ENCODE measurements around the gene SH3PXD2A. TPM values are rescaled to one million over a fixed set of nuclear protein-coding genes. Genes with fewer than 3 reads are reported as not detected.
"Not testable (repeated sequence)": the region's sequence is repeated elsewhere in the genome, so short reads cannot be mapped to it uniquely, and the experiment has no call there.

Gene SH3PXD2A
- total RNA-seq, 1 experiment from 2014 or later = 3.4 TPM

DNA sequence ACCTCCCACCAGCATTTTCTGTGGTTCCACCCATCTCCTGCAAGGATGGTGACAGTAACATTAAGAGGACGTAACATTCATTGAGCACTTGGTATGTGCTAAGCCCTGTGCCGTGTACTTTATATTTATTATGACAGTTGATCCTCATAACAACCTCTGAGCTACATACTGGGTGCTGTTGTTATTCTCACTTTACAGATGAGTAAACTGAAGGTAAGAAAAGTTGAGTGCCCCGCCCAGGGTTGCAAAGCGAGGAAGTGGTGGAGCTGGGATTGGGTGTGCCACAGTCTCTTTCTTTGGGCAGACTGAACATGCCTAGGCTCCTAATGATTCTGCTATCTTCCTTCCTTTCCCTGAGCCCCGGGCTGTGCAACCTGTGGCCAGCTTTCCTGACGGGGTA, 107.4 kb downstream of the SH3PXD2A start:
- no peak for DNase-seq (ENCODE audit: low read depth)

DNA sequence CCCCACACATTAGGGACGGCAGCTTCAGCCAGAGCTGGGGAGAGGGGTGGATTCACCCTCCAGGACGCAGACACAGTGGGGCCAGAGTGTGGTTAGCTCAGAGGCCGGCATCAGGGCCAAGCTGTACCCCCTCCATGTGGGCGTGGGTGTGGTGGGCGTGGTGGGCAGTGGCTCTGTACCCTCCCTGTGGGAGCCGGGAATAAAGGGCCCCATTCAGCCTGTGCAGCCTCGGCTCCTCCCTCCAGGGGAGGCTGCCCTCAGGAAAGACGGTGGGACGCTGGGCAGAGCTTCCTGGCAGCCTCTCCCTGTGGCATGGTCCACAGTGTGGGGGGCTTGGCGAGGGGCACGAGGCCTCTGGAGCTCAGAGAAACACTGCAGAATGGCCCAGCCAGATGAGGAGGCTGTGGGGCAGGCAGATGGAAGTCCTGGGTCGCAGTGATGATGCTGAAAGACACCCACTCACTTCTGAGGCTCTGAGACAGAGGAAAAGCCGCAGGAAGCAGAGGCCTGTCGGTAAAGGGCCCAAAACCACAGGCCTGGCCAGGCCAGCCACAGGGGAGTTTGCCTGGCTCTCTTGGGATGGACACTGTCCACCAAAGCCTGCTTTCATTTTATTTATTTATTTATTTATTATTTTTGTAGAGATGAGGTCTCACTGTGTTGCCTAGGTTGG, 108.0 kb downstream of the SH3PXD2A start:
- DNase-seq (ENCODE audit: low read depth) = no peak

DNA sequence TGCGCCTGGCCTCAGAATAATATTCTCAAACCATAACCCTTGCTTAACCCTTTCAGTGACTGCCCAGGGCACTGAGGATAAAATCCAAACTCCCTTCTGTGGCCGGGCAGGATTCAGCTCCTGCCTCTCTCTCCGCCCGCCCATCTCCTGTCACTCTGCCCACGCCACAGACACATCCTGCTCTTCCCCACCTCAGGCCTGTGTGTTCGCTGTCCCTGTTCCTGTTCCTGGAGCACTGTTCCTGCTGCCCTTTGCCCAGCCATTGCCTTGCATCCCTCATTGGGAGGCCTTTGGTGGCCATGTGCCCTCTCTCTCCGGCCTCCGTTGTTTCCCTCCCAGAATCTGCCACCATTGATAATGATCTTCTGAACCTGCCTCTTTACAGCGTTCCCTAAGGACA, 108.8 kb downstream of the SH3PXD2A start:
- DNase-seq (ENCODE audit: low read depth) = no peak

DNA sequence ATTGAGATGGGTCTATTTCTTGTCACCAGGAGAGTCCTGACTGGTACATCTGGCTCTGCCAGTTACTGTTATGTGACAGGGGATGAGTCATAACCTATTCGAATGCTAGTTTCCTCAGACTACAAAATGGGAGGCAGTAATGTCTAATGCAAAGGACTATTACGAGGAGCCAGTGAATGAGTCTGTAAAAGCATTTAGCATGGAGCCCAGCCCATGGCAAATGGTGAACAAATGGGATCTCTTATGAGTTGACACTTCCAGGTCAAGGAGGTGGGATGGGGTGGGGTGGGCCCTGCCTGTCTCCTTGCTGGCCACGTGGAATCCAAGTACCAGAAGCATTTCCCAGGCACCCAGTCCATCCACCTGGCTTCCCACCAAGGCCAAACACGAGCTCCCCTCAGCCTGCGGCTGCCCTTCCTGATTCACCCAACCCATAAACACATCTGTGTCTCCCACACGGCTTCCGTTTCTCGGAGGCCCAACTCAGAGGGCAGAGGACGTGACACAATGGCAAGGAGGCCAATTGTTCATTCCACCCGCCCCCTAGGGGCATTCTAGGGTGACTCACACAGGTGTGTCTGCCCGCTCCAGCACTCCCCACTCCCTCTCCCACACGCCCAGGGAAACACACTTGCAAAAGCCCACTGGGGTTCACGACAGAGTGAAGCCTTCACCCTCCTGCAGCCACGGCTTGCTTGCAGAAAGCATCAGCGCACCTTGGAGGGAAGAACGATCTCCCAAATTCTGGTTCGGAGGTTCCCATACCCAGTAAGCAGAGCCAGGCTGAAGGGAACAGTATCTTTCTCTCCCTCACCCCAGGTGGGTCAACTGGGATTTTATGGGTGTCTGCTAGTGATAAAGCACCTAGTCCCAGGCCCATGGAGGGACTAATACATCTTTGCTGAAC, 109.8 kb downstream of the SH3PXD2A start:
- peak; percentile 78 for DNase-seq (ENCODE audit: low read depth)

DNA sequence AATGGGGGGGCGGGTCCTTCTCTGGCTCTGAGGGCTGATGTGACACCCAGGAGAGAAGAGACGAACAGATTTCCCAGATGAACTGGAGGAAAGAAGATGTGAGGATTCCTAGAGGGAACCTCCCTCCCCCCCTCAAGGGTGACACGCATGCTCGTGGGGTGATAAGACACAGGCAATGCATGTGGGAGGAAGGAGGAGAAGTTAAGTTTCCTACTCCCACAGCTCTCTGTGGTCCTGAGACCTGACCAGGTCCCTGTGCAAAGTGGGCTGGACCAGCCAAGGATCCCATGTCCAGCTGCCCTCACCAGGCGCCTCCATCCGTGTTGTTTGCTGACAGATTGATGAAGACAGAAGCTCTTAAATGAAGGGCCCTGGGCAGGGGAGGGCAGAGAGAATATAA, 112.6 kb downstream of the SH3PXD2A start:
- DNase-seq (ENCODE audit: low read depth) = no peak

DNA sequence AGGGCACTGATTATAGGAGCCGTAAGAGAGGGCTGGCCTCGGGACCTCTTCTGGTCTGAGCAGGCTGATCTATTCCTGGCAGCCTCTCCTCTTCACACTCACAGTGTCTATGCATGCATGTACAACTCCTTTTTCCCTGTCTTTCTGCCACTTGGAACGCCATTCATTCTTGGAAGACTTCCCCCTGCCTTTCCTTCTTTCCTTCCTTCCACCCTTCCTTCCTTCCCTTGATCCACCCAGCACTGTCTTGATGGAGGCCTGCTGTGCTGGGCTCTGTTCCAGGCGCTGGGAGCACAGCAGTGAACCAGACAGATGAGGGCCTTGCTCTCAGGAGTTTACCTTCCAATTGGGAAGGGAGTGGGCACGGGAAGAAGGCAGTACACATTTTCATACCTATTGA, 114.8 kb downstream of the SH3PXD2A start:
- DNase-seq (ENCODE audit: low read depth) = no peak

DNA sequence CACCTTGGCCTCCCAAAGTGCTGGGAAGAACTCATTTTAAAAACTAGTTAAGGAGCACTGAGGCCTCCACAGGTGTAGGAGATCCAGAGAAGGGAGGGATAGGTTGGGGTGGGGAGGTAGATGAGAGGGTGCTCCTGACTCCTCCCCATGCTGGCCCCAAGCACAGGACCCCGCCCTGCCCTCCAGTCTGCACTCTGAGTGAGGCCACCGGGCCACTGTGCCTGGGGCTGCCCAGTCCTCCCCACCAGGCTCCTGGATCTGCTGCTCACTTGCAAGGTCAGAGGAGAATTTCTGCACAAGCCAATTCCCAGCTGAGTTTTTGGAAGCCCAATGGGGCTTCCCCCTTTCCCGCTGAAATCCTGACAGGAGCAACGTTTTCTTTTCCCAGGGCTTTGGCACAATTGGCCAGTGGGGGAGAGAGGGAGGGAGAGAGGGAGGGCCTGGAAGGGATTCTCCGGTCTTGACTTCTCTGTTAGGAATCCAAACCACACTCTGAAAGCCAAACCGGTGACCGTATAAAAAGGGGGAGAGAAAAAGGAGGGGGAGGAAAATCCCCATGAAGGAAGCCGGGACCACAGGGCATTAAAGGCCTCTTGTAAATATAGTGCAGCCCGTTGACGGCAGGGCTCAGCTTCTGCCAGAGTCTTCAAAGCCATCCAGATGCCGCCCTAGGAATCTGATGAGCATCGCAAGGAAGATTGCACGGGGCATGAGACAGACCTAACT, 116.2 kb downstream of the SH3PXD2A start:
- DNase-seq (ENCODE audit: low read depth) = peak; percentile 87

DNA sequence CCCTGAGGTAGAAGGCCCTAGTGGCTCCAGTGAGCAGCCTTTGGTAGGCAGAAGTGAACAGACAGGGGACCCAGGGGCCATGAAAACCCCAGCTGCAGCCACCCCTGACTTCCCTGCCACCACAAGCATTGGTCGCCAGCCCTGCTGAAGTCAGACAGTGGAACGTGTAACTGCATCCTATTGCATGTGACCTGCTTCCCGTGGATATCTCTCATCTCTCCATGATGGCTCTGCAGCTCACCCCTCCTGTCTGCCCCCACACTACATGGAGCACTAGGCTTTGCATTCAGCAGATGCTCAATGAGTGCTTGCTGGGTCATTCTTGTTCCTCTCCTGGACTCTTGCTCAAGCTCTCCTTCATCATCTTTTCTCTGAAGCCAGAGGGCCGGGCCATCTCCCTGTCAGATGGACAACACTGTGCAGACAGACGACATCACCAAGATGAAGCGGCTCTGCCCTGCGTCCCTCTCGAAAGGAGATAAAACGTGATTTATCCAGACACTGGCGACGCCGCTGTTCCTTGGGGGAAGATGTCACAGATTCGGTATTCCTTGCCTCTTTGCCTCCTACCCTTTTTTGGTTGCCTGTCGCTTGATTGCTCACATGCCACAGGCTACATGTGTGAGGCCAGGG, 117.5 kb downstream of the SH3PXD2A start:
- DNase-seq (ENCODE audit: low read depth) = no peak

DNA sequence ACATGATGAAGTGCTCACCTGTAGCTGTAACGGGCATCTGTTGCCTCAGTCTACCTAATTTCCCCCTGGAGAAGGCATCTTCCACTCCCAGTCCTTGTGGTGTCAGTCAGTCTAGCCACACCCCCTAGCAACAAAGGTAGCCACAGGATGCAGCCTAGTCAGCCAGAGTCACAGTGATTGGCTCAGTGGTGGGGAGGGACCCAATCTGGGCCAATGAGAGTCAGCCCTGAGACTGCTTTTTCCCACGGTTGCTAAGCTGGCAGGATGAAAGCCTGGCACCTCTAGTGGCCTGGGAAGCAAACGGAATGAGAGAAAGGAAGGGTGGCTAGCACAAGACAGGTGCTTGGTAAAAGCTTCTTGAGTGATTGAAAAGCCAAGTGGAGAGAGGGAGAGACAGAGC, 118.6 kb downstream of the SH3PXD2A start:
- peak; percentile 70 for DNase-seq (ENCODE audit: low read depth)

DNA sequence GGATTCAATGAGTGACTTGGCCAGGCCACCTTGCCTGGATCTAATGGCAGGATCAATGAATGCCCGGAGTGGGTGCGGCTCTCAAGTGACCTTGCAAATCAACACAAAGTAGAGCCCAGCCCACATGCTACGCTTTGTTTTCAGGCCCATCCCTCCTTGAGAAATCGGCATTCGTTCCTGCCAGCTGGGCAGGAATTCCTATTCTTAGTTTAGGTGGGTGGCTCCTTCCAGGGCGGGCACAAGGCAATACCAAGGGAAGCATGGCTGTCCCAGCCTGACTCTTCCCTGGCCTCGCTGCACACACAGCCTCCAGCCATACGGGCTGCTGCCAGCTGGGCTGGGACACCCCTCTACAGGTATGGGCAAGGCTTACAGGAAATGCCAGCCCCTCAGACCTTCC, 119.3 kb downstream of the SH3PXD2A start:
- DNase-seq (ENCODE audit: low read depth) = no peak

DNA sequence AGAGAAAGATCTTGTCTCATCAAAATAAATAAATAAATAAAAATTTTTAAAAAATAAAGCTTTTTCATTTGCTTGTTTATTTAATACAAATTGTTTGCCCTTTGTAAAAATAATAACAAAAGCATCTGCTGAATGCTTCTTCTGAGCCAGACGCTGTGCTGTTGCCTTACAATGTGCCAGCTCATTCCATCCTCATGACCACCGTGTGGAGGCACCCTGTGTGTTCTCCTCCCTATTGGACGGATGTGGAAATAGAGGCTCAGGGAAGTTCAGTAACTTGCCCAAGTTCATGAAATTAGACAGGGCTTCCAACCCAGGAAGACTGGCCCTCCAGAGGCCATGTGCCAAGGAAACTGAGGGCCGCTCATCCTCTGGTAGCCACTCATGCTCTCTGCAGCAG, 120.6 kb downstream of the SH3PXD2A start:
- no peak for DNase-seq (ENCODE audit: low read depth)

DNA sequence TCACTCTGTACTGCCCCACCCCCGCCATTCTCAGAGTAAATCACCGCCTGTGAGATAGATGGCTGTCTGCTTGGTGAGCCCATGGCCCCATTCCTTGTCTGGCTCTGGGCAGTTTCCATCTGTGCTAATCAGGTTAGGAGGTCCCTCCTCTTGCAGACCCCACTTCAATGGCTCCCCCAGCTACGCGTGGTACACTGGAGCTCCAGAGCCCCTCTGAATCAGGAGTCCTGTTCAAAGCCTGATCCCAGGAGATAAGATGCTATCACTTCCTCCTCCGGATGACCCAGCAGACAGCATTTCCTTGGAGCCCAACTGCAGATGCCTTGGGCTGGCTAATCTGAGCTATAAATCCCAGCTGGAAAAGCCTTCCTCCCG, 122.3 kb downstream of the SH3PXD2A start:
- DNase-seq (ENCODE audit: low read depth) = no peak

DNA sequence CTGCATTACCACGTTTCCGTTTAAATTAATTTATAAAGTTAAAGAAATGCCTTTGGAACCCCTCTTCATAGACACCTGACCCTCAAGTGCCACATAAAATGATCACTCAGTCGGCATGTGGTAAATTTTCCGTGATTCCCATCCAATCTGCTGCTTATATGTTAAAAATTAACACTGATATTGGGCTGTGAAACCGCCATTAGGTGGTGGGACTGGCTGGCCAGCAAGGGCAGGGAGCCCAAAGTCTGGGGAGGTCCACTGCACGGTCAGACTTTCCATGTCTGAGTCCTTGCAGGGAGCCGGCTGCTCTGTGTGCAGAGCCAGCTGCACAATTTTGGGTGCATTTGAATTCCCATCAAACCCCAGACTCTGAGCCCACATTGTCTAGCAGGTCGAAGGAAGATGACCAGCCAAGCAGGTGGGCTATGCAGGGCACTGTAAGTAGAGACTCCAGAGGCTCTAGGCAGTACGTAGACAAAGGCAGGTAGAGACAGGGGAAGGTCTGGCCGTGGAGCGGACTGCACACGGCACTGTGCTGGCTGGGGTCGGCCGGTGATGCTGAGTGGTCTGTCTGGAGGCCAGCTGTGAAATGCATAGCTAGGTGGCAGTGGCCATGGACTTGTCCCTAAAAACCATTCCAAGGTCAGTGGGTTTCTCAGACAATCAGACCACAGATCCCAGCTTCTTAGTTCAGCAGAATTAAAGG, 122.9 kb downstream of the SH3PXD2A start:
- DNase-seq (ENCODE audit: low read depth) = no peak

DNA sequence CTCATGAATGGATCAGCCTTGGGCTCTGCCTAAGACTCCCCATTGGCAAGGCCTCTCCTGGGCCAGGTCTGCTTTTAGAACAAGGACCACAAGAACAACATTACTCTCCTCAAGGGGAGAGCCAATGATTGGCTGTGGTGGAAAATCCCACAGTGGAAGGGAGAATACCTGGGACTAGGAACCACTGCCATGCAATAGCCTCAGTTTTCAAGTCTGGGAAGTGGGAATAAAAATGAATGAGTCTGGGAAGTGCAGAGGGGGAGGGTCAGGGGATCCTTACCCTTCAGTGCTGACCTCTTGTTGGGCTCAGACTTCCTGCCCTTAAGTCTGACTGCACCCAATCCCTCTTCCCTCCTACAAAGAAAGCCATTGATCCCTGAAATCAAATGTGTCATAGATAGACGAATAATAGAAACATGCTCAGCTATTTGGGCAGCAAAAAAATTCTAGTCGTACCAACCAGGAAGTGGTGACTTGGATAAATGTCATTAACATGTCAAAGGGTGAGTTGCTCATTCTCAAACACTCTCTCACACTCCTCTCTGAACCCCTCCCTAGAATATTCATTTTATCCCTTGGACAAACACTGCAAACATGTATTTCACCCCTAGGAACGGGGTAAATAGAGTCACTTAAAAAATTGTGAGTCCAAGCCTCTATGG, 123.6 kb downstream of the SH3PXD2A start:
- DNase-seq (ENCODE audit: low read depth) = no peak

DNA sequence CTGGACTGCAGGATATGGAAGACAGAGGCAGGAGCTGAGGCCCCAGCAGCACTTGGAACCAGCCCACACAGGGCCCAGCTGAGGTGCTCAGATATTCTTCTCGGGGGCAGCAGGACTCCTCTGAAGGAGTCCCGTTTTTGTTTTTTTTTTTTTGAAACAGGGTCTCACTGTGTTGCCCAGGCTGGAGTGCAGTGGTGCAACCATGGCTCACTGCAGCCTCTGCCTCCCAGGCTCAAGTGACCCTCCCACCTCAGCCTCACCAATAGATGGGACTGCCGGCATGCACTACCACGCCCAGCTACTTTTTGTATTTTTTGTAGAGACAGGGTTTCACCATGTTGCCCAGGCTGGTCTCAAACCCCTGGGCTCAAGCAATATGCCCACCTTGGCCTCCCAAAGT, 124.3 kb downstream of the SH3PXD2A start:
- DNase-seq (ENCODE audit: low read depth) = not testable (repeated sequence)

DNA sequence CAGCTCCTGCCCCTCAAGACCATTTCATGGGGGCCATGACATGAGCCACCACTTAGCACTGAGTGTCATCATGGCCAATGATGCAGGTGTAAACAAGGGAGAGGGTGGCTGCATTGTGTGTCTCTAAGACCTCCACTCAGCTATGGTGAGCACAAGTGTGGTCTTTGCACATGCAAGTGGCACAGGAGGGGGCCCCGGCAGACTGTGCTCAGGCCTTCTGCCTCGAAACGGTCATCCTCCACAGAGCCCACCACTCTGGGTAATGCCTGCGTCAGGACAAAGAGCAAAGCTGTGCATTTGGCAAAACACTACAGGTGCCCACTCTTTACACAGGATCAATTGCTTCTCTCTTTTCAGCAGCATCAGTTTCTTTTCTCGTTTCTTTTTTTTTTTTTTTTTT, 125.5 kb downstream of the SH3PXD2A start:
- DNase-seq (ENCODE audit: low read depth) = no peak

DNA sequence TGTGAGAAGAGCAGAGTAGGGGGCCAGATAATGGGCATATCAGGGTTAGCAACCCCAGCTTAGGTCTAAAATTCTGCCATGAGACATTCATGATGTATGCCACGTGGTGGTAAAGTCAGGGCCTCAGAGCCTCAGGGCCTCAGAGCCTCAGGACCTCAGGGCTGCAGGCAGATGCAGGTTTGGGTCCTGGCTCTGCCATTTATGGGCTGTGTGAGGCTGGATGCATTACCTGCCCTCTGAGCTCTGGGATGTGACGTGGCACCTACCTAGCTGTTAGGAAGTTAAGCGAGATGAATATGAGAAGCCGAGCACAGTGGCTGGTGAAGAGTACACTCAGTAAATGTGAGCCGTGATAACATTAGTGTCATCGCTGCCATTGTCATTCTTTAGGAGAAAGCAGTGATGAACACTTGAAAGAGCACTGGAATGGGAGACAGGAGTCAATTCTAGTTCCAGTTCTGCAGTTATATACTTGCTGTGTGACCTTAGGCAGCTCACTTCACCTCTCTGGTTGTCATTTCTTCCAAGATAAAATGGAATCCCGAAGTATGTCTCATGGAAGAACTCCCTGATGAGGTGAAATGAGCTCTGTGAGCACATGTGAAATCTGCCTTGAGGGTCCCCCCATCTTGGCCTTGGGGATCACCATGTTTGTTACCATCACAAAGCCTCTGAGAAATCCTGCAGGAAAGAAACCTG, 127.2 kb downstream of the SH3PXD2A start:
- no peak for DNase-seq (ENCODE audit: low read depth)

DNA sequence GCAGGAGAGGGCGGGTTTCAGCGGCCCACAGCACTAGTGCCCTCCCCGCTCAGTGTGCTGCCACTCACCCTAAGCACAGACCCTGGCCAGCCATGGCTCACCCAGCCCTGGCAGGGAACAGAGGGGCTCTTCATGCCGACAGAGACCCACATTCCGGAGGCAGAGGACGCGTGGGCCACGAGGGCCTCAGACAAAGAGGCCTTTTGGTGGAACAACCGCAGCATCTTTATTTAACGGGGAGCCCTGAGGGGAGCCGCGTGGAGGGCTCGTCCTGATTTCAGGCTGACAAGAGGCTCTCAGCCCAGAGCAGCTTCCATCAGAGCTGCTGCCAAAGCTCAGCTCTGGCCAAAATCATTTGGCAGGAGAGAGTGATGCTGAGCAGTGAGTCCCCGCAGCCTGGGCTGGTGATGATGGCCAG, 127.8 kb downstream of the SH3PXD2A start:
- no peak for DNase-seq (ENCODE audit: low read depth)

DNA sequence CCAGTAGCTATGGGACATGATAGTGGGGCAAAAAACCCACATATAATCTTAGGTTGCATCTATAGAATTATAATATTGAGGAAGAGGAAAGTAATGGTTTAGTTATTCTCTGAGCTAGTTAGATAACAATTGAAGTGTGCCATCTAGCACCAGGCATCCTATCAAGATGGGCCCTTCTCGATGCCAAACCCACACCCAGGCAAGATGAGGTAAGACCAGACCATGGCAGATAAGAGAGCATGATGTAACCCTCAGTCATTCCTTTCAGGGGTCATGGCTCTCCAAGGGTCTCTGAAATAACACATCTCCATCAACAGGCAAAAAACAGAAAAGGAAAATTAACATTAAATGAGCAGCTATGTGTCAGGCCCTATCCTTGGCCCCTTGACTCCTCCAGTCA, 128.7 kb downstream of the SH3PXD2A start:
- DNase-seq (ENCODE audit: low read depth) = no peak

DNA sequence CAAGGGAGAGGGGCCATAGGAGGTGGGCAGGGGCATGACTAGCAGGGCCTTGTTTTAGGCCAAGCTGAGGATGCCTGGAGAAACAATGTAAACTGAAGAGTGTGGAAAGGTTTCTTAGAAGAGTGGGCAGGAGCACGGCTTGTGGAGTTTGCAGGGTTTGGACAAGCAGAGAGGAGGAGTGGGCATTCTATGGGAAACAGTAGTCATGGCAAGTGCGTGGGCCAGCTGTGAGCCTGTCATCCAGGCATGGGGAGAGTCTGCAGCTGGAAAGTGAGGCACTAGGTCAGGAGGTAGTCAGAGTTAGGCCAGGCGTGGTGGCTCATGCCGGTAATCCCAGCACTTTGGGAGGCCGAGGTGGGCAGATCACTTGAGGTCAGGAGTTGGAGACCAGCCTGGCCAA, 130.1 kb downstream of the SH3PXD2A start:
- DNase-seq (ENCODE audit: low read depth) = no peak
